Posterior vena cava (tissue), 2 donors: ENCODE results near the gene HNRNPH3. TPM values are rescaled to one million over a fixed set of nuclear protein-coding genes. Genes with fewer than 3 reads are reported as not detected.

Experiments
- DNase-seq: peaks from one replicate; pipeline ENCODE4 v3.0.0-alpha.2; 2020; ENCODE audit warnings: low spot score
- intact Hi-C, 2 donors: fragments of 100-400 bp; cut with DNase I; formaldehyde crosslinking; loops; one replicate each; pipeline versions ENCODE4 v1.14.1 to v1.14.2; 2022 to 2023
- total RNA-seq, 2 donors: library from RNA; stranded (reverse); fragmentation: NEBNext Ultra II Directional; extraction: Animal tissue kit (Norgen Biotek cat#: 25700); gene quantifications; one replicate each; pipeline ENCODE4 v1.2.1, GENCODE V29; 2021
- donor health status: DM: yes; HTN: yes; CAD: no.
- donor health status: DM: yes; HTN: yes; CAD: no.

HNRNPH3 gene
- total RNA-seq, 2 donors from 2014 or later: 99.6 to 121 TPM

- intact Hi-C loops: no loop called here
- DNase-seq: no peak
Observed at GRCh38 chr10:68327889-68328786, 3.7 kb upstream of the HNRNPH3 start.

GRCh38 chr10:68329506-68329861 lies 2.4 kb upstream of the HNRNPH3 start:
- intact Hi-C loops: no loop called here
- DNase-seq: no peak

GRCh38 chr10:68330852-68331454 lies 911 bp upstream of the HNRNPH3 start:
- DNase-seq: no peak
- intact Hi-C loops: no loop called here

- intact Hi-C loops: no loop called here
- DNase-seq: peak; percentile 86
Observed at GRCh38 chr10:68332259-68333057, 594 bp downstream of the HNRNPH3 start, which contains the start of gene PBLD. TSS of gene PBLD (minus strand) at chr10:68332928. CDS start at chr10:68306844, 26,084 bp downstream.

- intact Hi-C loops: no loop called here
- no peak for DNase-seq
Observed at GRCh38 chr10:68333058-68333395, 1.2 kb downstream of the HNRNPH3 start.

- intact Hi-C loops: no loop called here
- DNase-seq: no peak
Observed at GRCh38 chr10:68333440-68334431, 1.9 kb downstream of the HNRNPH3 start.

- no peak for DNase-seq
- intact Hi-C loops: no loop called here
Observed at GRCh38 chr10:68334672-68335467, 3.0 kb downstream of the HNRNPH3 start.

GRCh38 chr10:68336754-68337351 lies 5.0 kb downstream of the HNRNPH3 start:
- intact Hi-C loops: no loop called here
- no peak for DNase-seq

GRCh38 chr10:68340358-68341080 lies 8.7 kb downstream of the HNRNPH3 start:
- no peak for DNase-seq
- intact Hi-C loops: no loop called here

- DNase-seq: no peak
- intact Hi-C loops: no loop called here
Observed at GRCh38 chr10:68342909-68343516, 11.1 kb downstream of the HNRNPH3 start.

GRCh38 chr10:68345621-68346020 lies 13.8 kb downstream of the HNRNPH3 start:
- intact Hi-C loops: no loop called here
- DNase-seq: no peak

- intact Hi-C loops: no loop called here
- no peak for DNase-seq
Observed at GRCh38 chr10:68346774-68347173, 14.9 kb downstream of the HNRNPH3 start.

- no peak for DNase-seq
- intact Hi-C loops: no loop called here
Observed at GRCh38 chr10:68348265-68348741, 16.4 kb downstream of the HNRNPH3 start.

- DNase-seq: no peak
- intact Hi-C loops: no loop called here
Observed at GRCh38 chr10:68353537-68353936, 21.7 kb downstream of the HNRNPH3 start.

GRCh38 chr10:68359189-68359588 lies 27.3 kb downstream of the HNRNPH3 start:
- intact Hi-C loops: no loop called here
- DNase-seq: no peak

GRCh38 chr10:68362590-68362989 lies 30.7 kb downstream of the HNRNPH3 start:
- no peak for DNase-seq
- intact Hi-C loops: no loop called here
